Measurements from ENCODE around the gene C20orf202. TPM values are rescaled to one million over a fixed set of nuclear protein-coding genes. Genes with fewer than 3 reads are reported as not detected.

C20orf202 gene
- total RNA-seq, 1 experiment from 2014 or later, result 0.22 TPM

DNA sequence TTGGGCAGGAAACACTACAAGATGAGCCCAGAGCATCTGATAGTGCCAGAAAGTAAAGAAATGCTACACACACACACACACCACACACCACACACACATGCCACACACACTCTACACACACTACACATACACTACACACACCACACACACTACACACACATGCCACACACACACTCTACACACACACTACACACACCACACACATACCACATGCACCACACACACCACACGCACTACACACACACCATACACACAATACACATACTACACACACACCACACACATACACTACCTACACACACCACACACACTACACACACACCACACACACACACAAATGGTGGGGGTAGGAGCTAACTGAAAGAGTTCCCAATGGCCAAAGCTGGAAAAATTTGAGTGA lies 14.9 kb upstream of the C20orf202 start (continued):
- TF ChIP-seq GRHL2 (CRISPR knock-in tag; IDR thresholded peaks at IDR 0.05; ENCODE audit: insufficient replicate concordance, severe bottlenecking), result no peak

DNA sequence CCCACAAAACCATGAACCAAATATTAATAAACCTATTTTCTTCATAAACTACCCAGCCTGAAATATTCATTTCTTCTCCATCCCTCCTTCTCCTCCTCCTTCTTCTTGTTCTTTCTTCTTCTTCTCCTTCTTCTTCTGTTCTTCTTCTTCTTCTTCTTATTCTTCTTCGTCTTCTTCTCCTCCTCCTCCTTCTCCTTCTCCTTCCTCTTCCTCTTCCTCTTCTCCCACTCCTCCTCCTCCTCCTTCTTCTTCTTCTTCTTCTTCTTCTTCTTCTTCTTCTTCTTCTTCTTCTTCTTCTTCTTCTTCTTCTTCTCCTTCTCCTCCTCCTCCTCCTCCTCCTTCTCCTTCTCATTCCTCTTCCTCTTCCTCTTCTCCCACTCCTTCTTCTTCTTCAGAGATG lies 13.4 kb upstream of the C20orf202 start:
- DNase-seq (ENCODE audit: low spot score) (no peak), ATAC-seq (no peak)
- Mint-ChIP-seq H3K4me3 (no peak overlapping the region), H3K9me3 (no peaks in the 10 kb centered on the region), H3K4me1 (peaks cover 9% of the 10 kb centered on the region), H3K36me3 (no peaks in the 10 kb centered on the region), H3K27me3 (ENCODE audit: low read depth) (peaks cover 33% of the 10 kb centered on the region), H3K27ac (no peak overlapping the region)
- TF ChIP-seq ATF1 (CRISPR knock-in tag; IDR thresholded peaks at IDR 0.05) (no peak), NR1H2 (CRISPR knock-in tag; IDR thresholded peaks at IDR 0.05) (no peak), ZBTB43 (CRISPR knock-in tag; IDR thresholded peaks at IDR 0.05) (no peak), SOX15 (CRISPR knock-in tag; IDR thresholded peaks at IDR 0.05) (no peak), NFYB (CRISPR knock-in tag; conservative IDR thresholded peaks at IDR 0.05; ENCODE audit: low read depth) (no peak)
- TF ChIP-seq, protein P1, sequence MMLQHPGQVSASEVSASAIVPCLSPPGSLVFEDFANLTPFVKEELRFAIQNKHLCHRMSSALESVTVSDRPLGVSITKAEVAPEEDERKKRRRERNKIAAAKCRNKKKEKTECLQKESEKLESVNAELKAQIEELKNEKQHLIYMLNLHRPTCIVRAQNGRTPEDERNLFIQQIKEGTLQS (CRISPR knock-in tag; conservative IDR thresholded peaks at IDR 0.05), result no peak
- TF ChIP-seq, protein P2, sequence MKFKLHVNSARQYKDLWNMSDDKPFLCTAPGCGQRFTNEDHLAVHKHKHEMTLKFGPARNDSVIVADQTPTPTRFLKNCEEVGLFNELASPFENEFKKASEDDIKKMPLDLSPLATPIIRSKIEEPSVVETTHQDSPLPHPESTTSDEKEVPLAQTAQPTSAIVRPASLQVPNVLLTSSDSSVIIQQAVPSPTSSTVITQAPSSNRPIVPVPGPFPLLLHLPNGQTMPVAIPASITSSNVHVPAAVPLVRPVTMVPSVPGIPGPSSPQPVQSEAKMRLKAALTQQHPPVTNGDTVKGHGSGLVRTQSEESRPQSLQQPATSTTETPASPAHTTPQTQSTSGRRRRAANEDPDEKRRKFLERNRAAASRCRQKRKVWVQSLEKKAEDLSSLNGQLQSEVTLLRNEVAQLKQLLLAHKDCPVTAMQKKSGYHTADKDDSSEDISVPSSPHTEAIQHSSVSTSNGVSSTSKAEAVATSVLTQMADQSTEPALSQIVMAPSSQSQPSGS (CRISPR knock-in tag; IDR thresholded peaks at IDR 0.05; ENCODE audit: borderline replicate concordance, low read depth), result no peak
- TF ChIP-seq, protein P3, sequence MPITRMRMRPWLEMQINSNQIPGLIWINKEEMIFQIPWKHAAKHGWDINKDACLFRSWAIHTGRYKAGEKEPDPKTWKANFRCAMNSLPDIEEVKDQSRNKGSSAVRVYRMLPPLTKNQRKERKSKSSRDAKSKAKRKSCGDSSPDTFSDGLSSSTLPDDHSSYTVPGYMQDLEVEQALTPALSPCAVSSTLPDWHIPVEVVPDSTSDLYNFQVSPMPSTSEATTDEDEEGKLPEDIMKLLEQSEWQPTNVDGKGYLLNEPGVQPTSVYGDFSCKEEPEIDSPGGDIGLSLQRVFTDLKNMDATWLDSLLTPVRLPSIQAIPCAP (CRISPR knock-in tag; IDR thresholded peaks at IDR 0.05), result no peak
- TF ChIP-seq, protein P4, sequence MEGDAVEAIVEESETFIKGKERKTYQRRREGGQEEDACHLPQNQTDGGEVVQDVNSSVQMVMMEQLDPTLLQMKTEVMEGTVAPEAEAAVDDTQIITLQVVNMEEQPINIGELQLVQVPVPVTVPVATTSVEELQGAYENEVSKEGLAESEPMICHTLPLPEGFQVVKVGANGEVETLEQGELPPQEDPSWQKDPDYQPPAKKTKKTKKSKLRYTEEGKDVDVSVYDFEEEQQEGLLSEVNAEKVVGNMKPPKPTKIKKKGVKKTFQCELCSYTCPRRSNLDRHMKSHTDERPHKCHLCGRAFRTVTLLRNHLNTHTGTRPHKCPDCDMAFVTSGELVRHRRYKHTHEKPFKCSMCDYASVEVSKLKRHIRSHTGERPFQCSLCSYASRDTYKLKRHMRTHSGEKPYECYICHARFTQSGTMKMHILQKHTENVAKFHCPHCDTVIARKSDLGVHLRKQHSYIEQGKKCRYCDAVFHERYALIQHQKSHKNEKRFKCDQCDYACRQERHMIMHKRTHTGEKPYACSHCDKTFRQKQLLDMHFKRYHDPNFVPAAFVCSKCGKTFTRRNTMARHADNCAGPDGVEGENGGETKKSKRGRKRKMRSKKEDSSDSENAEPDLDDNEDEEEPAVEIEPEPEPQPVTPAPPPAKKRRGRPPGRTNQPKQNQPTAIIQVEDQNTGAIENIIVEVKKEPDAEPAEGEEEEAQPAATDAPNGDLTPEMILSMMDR (IDR thresholded peaks at IDR 0.05), result no peak
- ChIA-PET POLR2A (no interaction called here), CTCF (no interaction called here)

DNA sequence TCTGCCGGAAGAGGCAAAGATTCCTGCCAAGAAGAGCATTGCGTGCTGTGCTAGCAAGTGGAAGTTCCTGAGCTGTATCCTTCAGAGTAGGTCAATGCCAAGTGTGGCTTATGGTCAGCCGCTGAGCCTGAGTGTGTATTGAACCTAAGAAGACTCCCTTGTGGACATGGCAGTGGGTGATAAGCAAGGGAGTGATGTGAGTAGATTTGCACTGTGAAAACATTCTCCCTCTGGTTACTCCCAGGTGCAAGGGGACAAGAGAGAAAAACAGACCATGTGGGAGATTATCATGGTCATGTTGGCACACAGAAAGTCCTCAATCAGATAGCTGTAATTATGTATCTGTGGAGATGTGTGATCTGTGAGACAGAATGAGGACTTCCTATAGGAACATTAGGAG lies 12.4 kb upstream of the C20orf202 start:
- Mint-ChIP-seq H3K4me3 (no peak overlapping the region), H3K9me3 (no peaks in the 10 kb centered on the region), H3K4me1 (peaks cover 9% of the 10 kb centered on the region), H3K36me3 (no peaks in the 10 kb centered on the region), H3K27me3 (ENCODE audit: low read depth) (peaks cover 37% of the 10 kb centered on the region), H3K27ac (no peak overlapping the region)
- ChIA-PET CTCF (no interaction called here), POLR2A (no interaction called here)
- no peak for TF ChIP-seq ZNF317 (CRISPR knock-in tag; IDR thresholded peaks at IDR 0.05; ENCODE audit: borderline replicate concordance, low read depth)
- no peak for TF ChIP-seq GTF2I (CRISPR knock-in tag; conservative IDR thresholded peaks at IDR 0.05)
- TF ChIP-seq NR2C2 (CRISPR knock-in tag; IDR thresholded peaks at IDR 0.05), result no peak
- no peak for TF ChIP-seq E2F5 (CRISPR knock-in tag; IDR thresholded peaks at IDR 0.05)
- no peak for TF ChIP-seq STAT6 (CRISPR knock-in tag; conservative IDR thresholded peaks at IDR 0.05; ENCODE audit: low read depth)
- no peak for TF ChIP-seq TP53 (CRISPR knock-in tag; IDR thresholded peaks at IDR 0.05)
- ATAC-seq (no peak), DNase-seq (ENCODE audit: low spot score) (no peak)

Data from WTC11 (cell line).